Gastrocnemius medialis (tissue), 4 donors: Measurements from ENCODE around the gene PTGIR.

Source experiments
- POLR2A ChIP-seq, 2 donors: fragments of 450-650 bp; IDR thresholded peaks; one replicate each; pipeline ENCODE4 v1.6.1; 2017; ENCODE audit warnings: antibody characterized with exemption in 2 of 2, mild to moderate bottlenecking in 2 of 2, moderate library complexity in 2 of 2
- TF ChIP-seq, protein P1 (sequence below), 5 experiments: fragments of 450-650 bp in 3 of 5; fragments of 200-600 bp in 2 of 5; sonication (generic) in 2 of 5; IDR thresholded peaks in 4 of 5; conservative IDR thresholded peaks in 1 of 5; 1 replicate in 4 of 5; 2 replicates in 1 of 5; pipeline ENCODE4 v1.5.1; 2016 to 2019; ENCODE audit warnings: antibody characterized with exemption in 5 of 5, mild to moderate bottlenecking in 3 of 5, moderate library complexity in 3 of 5

DNA sequence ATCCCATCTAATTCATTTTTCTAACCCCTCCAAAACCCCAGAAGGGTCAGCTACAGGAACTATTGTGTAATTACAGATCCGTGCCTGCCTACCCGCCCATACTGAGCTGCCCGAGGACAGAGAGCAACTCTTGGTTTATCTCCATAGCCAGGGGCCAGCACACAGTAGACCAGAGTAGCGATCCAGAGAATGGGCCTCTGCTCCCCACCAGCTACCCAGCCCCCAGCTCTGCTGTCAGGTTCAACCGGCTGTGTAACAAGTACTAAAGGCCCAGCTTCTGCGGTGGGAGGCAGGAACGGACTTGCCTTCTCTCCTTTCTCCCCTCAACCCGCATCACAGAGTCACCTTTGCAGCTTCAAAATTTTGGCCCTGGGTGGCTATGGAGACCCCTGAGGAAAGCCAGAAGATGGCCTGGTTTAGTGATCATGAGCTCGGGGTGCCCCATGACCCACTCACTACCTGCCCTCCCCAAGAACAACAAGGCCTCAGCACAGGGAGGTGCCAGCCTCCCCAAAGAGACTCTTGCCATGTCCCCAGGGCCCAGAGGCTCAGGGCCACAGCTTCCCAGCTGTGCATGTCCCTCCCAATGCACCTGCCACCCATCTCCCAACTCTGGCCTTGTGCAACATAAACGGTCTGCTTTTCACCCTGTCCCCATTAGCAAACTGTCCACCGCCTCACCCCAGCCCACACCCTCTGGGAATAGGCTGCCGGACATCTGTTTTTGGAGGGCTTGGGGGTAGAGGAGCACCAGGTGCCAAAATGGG, 18.0 kb downstream of the PTGIR start:
- TF ChIP-seq, protein P1, sequence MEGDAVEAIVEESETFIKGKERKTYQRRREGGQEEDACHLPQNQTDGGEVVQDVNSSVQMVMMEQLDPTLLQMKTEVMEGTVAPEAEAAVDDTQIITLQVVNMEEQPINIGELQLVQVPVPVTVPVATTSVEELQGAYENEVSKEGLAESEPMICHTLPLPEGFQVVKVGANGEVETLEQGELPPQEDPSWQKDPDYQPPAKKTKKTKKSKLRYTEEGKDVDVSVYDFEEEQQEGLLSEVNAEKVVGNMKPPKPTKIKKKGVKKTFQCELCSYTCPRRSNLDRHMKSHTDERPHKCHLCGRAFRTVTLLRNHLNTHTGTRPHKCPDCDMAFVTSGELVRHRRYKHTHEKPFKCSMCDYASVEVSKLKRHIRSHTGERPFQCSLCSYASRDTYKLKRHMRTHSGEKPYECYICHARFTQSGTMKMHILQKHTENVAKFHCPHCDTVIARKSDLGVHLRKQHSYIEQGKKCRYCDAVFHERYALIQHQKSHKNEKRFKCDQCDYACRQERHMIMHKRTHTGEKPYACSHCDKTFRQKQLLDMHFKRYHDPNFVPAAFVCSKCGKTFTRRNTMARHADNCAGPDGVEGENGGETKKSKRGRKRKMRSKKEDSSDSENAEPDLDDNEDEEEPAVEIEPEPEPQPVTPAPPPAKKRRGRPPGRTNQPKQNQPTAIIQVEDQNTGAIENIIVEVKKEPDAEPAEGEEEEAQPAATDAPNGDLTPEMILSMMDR (IDR thresholded peaks at IDR 0.05 in 4 of 5, conservative IDR thresholded peaks at IDR 0.05 in 1 of 5) = no peak
- TF ChIP-seq POLR2A (IDR thresholded peaks at IDR 0.05) = no peak
